GM19035 (cell line): ENCODE measurements around the gene LRRC8C.

Experiments
- ATAC-seq: cut with Tn5 transposase; IDR thresholded peaks from one replicate; pipeline ENCODE4 v1.9.1; 2021; ENCODE audit not compliant: unreplicated experiment

Gene LRRC8C

GRCh38 chr1:89762386-89762778 lies 129.5 kb downstream of the LRRC8C start:
- no peak for ATAC-seq

GRCh38 chr1:89762779-89763648 lies 130.1 kb downstream of the LRRC8C start:
- ATAC-seq, result peak; percentile 99

GRCh38 chr1:89763649-89763986 lies 130.7 kb downstream of the LRRC8C start:
- no peak for ATAC-seq

GRCh38 chr1:89765774-89766173 lies 132.9 kb downstream of the LRRC8C start:
- ATAC-seq, result no peak

GRCh38 chr1:89767618-89768017 lies 134.7 kb downstream of the LRRC8C start:
- no peak for ATAC-seq
